NCI-H82 treated with DMSO at 0.1 percent for 48 hours (cell line): Measurements from ENCODE around the gene ZNF101.
"Not testable (repeated sequence)": the region's sequence is repeated elsewhere in the genome, so short reads cannot be mapped to it uniquely, and the experiment has no call there.

ENCODE experiments used
- DNase-seq: peaks from one replicate; lab custom pipeline; 2025; ENCODE audit not compliant: unreplicated experiment; lab: John Stamatoyannopoulos, UW

ZNF101 gene

GRCh38 chr19:19659646-19660245, 8.9 kb upstream of the ZNF101 start:
- no peak for DNase-seq

- DNase-seq, result no peak
Measured at GRCh38 chr19:19661141-19661674, 7.4 kb upstream of the ZNF101 start.

- peak; percentile 71 for DNase-seq
Measured at GRCh38 chr19:19661675-19662251, 6.9 kb upstream of the ZNF101 start.

- DNase-seq, result no peak
Measured at GRCh38 chr19:19662344-19662743, 6.3 kb upstream of the ZNF101 start.

- DNase-seq, result no peak
Measured at GRCh38 chr19:19662871-19663255, 5.8 kb upstream of the ZNF101 start.

GRCh38 chr19:19663256-19664120, 5.2 kb upstream of the ZNF101 start, which contains the start of gene ATP13A1:
Gene ATP13A1 (minus strand): TSS chr19:19663676. CDS start chr19:19663666, 10 bp downstream.
- peak; percentile 100 for DNase-seq

GRCh38 chr19:19665420-19665948, 3.2 kb upstream of the ZNF101 start:
- DNase-seq, result not testable (repeated sequence)

GRCh38 chr19:19670070-19670551, 1.5 kb downstream of the ZNF101 start:
- DNase-seq, result no peak

- no peak for DNase-seq
Measured at GRCh38 chr19:19672816-19673215, 4.2 kb downstream of the ZNF101 start.

GRCh38 chr19:19674315-19674714, 5.7 kb downstream of the ZNF101 start:
- DNase-seq, result no peak

- no peak for DNase-seq
Measured at GRCh38 chr19:19677579-19677978, 8.9 kb downstream of the ZNF101 start.

- DNase-seq, result no peak
Measured at GRCh38 chr19:19679176-19680073, 10.8 kb downstream of the ZNF101 start.

- DNase-seq, result not testable (repeated sequence)
Measured at GRCh38 chr19:19686119-19686518, 17.5 kb downstream of the ZNF101 start.

GRCh38 chr19:19686580-19686979, 17.9 kb downstream of the ZNF101 start:
- no peak for DNase-seq

GRCh38 chr19:19687090-19687489, 18.5 kb downstream of the ZNF101 start:
- no peak for DNase-seq

- not testable (repeated sequence) for DNase-seq
Measured at GRCh38 chr19:19689023-19689422, 20.4 kb downstream of the ZNF101 start.

GRCh38 chr19:19691683-19692082, 23.0 kb downstream of the ZNF101 start:
- DNase-seq, result no peak

- DNase-seq, result no peak
Measured at GRCh38 chr19:19696386-19696785, 27.7 kb downstream of the ZNF101 start.

- no peak for DNase-seq
Measured at GRCh38 chr19:19697589-19697988, 28.9 kb downstream of the ZNF101 start.

GRCh38 chr19:19700493-19700892, 31.9 kb downstream of the ZNF101 start:
- DNase-seq, result not testable (repeated sequence)
